T-cell (primary cell): ENCODE results near the gene SPCS1. TPM values are rescaled to one million over a fixed set of nuclear protein-coding genes. Genes with fewer than 3 reads are reported as not detected.
"Not testable (repeated sequence)": the region's sequence is repeated elsewhere in the genome, so short reads cannot be mapped to it uniquely, and the experiment has no call there.

Experiments used
- ATAC-seq, 4 experiments: fragments of 200-7000 bp in 3 of 4; fragments of 150-1000 bp in 1 of 4; cut with Tn5 transposase; replicated peaks in 1 of 4; 1 replicate in 3 of 4; 2 replicates in 1 of 4; pipeline ENCODE4 v1.10.0; 2021; ENCODE audit warnings: moderate library complexity in 3 of 4, mild to moderate bottlenecking in 2 of 4, moderate number of reproducible peaks in 1 of 4
- CTCF ChIA-PET, 2 donors: fragments of 300-600 bp; sonication (Branson Sonifier 250); formaldehyde crosslinking; loops; one replicate each; lab custom pipeline; 2022; ENCODE audit warnings: antibody characterized with exemption in 2 of 2; lab: Charles Lee
- POLR2A ChIA-PET, 2 donors: fragments of 300-600 bp; sonication (Branson Sonifier 250); formaldehyde crosslinking; loops; one replicate each; lab custom pipeline; 2022; ENCODE audit warnings: antibody characterized with exemption in 2 of 2; lab: Charles Lee
- DNase-seq, 35 experiments: peaks; one replicate each; pipeline versions ENCODE4 v3.0.0 to v3.0.0-alpha.2; 2013 to 2023
- H3K27ac ChIP-seq: one replicate; pipeline ENCODE4 v1.5.1; 2013; ENCODE audit warnings: low read length
- H3K27me3 ChIP-seq, 2 experiments: replicated peaks in 1 of 2; 1 replicate in 1 of 2; 2 replicates in 1 of 2; pipeline versions ENCODE4 v1.6.1 to v1.7.0; 2013; ENCODE audit warnings: low read length in 1 of 2, mixed read lengths in 1 of 2; ENCODE audit not compliant: control insufficient read depth in 2 of 2, insufficient read depth in 2 of 2; ENCODE audit errors: extremely low read depth in 1 of 2
- H3K36me3 ChIP-seq, 2 donors: 1 replicate in 1 of 2; 2 replicates in 1 of 2; pipeline versions ENCODE4 v1.6.1 to v1.7.0; 2013; ENCODE audit warnings: low read length in 1 of 2; ENCODE audit not compliant: control insufficient read depth in 2 of 2, insufficient read depth in 1 of 2; ENCODE audit errors: extremely low read depth in 1 of 2
- H3K4me1 ChIP-seq, 2 experiments: 1 replicate in 1 of 2; 2 replicates in 1 of 2; pipeline versions ENCODE4 v1.6.1 to v1.7.0; 2013; ENCODE audit warnings: low read length in 2 of 2, mixed read lengths in 1 of 2; ENCODE audit not compliant: insufficient read depth in 2 of 2, control insufficient read depth in 1 of 2; ENCODE audit errors: extremely low read depth in 1 of 2
- H3K4me3 ChIP-seq, 2 donors: 1 replicate in 1 of 2; 2 replicates in 1 of 2; pipeline versions ENCODE4 v1.5.1 to v1.7.0; 2013; ENCODE audit warnings: mild to moderate bottlenecking in 2 of 2, low read length in 1 of 2, moderate library complexity in 1 of 2; ENCODE audit not compliant: control insufficient read depth in 1 of 2; ENCODE audit errors: extremely low read depth in 1 of 2
- H3K9me3 ChIP-seq: 2 replicates; pipeline ENCODE4 v1.7.0; 2013
- H3K27ac Mint-ChIP-seq, 2 donors: one replicate each; pipeline ENCODE4 v1.8.0; 2020 to 2021; ENCODE audit warnings: mild to moderate bottlenecking in 2 of 2, mixed read lengths in 2 of 2
- H3K27me3 Mint-ChIP-seq, 2 donors: one replicate each; pipeline ENCODE4 v1.8.0; 2021 to 2022; ENCODE audit warnings: mixed read lengths in 2 of 2
- H3K36me3 Mint-ChIP-seq: one replicate; pipeline ENCODE4 v1.8.0; 2021; ENCODE audit warnings: mixed read lengths
- H3K4me1 Mint-ChIP-seq, 3 donors: one replicate each; pipeline ENCODE4 v1.8.0; 2020 to 2022; ENCODE audit warnings: mixed read lengths in 3 of 3, mild to moderate bottlenecking in 1 of 3
- H3K4me3 Mint-ChIP-seq, 3 donors: one replicate each; pipeline ENCODE4 v1.8.0; 2020 to 2022; ENCODE audit warnings: mild to moderate bottlenecking in 3 of 3, mixed read lengths in 3 of 3, moderate library complexity in 3 of 3
- H3K9me3 Mint-ChIP-seq, 3 donors: one replicate each; pipeline ENCODE4 v1.8.0; 2020 to 2022; ENCODE audit warnings: mixed read lengths in 3 of 3
- WGBS: methylation state at CpG from one replicate; pipeline ENCODE4 v1.1.5; 2013; ENCODE audit warnings: missing lambda C conversion rate; ENCODE audit not compliant: insufficient coverage; 5-methylcytosine and 5-hydroxymethylcytosine counted together
- total RNA-seq, 35 experiments: library from RNA in 6 of 35; stranded (reverse) in 6 of 35; fragments of 120-200 nt in 1 of 35; gene quantifications; one replicate each; pipeline versions ENCODE4 v1.2.1 to v1.2.4 and lab custom pipeline; 2013 to 2026

Gene SPCS1
- total RNA-seq, 5 donors from 2014 or later (not counting 1 experiment from before 2014, with no cell fraction given), result 61.8 to 85.8 (median 81.3) TPM

DNA sequence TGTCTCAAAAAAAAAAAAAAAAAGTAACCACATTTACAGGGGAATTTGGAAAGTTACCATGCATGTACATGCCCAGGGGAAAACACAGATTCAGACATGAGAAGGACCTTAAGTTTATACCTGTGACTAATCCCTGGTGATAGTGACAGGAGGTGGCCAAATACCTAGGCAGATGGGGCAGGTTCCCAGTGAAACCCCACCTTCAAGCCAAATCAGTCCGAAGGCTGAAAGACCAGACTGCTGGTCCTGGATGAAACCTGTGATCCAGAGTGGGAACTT, 15.8 kb downstream of the SPCS1 start:
- Histone ChIP-seq H3K27me3 (no peaks in the 10 kb centered on the region), H3K36me3 (peaks cover 0 to 3% of the 10 kb centered on the region in 2 donors), H3K4me1 (peaks cover 12 to 19% of the 10 kb centered on the region in 2 experiments), H3K27ac (peak overlapping the region; percentile 53), H3K4me3 (no peak overlapping the region), H3K9me3 (no peaks in the 10 kb centered on the region)
- ATAC-seq, result no peak
- peaks cover 6% of the 10 kb centered on the region for H3K36me3 Mint-ChIP-seq
- peak overlapping the region in 1 of 3 donors; percentile 37 for H3K4me3 Mint-ChIP-seq
- peak overlapping the region; percentile 78 to 94 for H3K27ac Mint-ChIP-seq
- ChIA-PET CTCF (no interaction called here), POLR2A (no interaction called here)
- no peaks in the 10 kb centered on the region for H3K27me3 Mint-ChIP-seq
- H3K4me1 Mint-ChIP-seq, result peaks cover 29 to 30% (median 29%) of the 10 kb centered on the region in 3 donors
- H3K9me3 Mint-ChIP-seq, result peaks cover 0 to 3% (median 0%) of the 10 kb centered on the region in 3 donors
- 82% methylated on average over 1 of the region's 1 CpG for WGBS
- DNase-seq, result no peak

DNA sequence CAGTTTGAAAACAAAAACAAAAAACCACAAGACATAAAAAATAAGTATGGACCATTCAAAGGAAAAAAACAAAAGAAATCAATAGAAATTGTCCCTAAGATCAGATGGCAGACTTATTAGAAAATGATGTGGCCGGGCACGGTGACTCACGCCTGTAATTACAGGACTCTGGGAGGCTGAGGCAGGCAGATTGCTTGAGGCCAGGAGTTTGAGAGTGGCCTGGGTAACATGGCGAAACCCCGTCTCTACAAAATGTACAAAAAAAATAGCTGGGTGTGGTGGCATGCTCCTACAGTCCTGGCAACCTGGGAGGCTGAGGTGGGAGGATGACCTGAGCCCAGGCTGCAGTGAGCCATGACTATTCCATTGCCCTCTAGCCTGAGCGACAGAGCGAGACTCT, 16.6 kb downstream of the SPCS1 start:
- Mint-ChIP-seq H3K4me3 (no peak overlapping the region), H3K4me1 (peaks cover 29% of the 10 kb centered on the region in 3 donors), H3K9me3 (peaks cover 0 to 3% (median 0%) of the 10 kb centered on the region in 3 donors), H3K36me3 (peaks cover 7% of the 10 kb centered on the region), H3K27ac (peak overlapping the region; percentile 78 to 94), H3K27me3 (no peaks in the 10 kb centered on the region)
- H3K27ac ChIP-seq, result no peak overlapping the region
- ChIA-PET CTCF (no interaction called here), POLR2A (no interaction called here)
- ATAC-seq, result no peak
- no peaks in the 10 kb centered on the region for H3K27me3 ChIP-seq
- DNase-seq, result no peak
- H3K36me3 ChIP-seq, result peaks cover 0 to 3% of the 10 kb centered on the region in 2 donors
- H3K4me1 ChIP-seq, result peaks cover 12 to 19% of the 10 kb centered on the region in 2 experiments
- WGBS, result 100% methylated on average over 4 of the region's 7 CpGs
- no peaks in the 10 kb centered on the region for H3K9me3 ChIP-seq
- H3K4me3 ChIP-seq, result no peak overlapping the region

DNA sequence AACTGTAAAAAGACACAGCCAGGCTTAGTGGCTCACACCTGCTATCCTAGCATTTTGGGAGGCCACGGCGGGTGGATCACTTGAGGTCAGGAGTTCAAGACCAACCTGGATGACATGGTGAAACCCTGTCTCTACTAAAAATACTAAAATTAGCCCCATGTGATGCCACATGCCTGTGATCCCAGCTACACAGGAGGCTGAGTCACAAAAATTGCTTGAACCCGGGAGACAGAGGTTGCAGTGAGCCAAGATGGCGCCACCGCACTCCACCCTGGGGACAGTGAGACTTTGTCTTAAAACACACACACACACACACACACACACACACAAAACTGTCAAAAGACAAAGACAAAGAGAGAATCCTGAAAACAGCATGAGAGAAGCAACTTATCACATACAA, 18.0 kb downstream of the SPCS1 start:
- no peak for ATAC-seq
- CTCF ChIA-PET, result no interaction called here

GRCh38 chr3:52724511-52724910, 18.6 kb downstream of the SPCS1 start:
- Mint-ChIP-seq H3K27ac (peak overlapping the region in 1 of 2 donors; percentile 28), H3K4me3 (no peak overlapping the region), H3K36me3 (peaks cover 17% of the 10 kb centered on the region), H3K27me3 (no peaks in the 10 kb centered on the region), H3K4me1 (peaks cover 27 to 29% (median 28%) of the 10 kb centered on the region in 3 donors), H3K9me3 (peaks cover 0 to 7% (median 7%) of the 10 kb centered on the region in 3 donors)
- POLR2A ChIA-PET, result interaction anchor here in 1 of 2 donors (0.6 kb wide), 1 partner anchor 73 kb away, joined by 3 read pairs; no protein-coding TSS in a partner anchor
- Histone ChIP-seq H3K27me3 (no peaks in the 10 kb centered on the region), H3K4me1 (peaks cover 12 to 19% of the 10 kb centered on the region in 2 experiments), H3K36me3 (no peaks in the 10 kb centered on the region), H3K4me3 (no peak overlapping the region), H3K9me3 (no peaks in the 10 kb centered on the region), H3K27ac (no peak overlapping the region)
- no peak for ATAC-seq
- DNase-seq, result no peak
- CTCF ChIA-PET, result no interaction called here
- no CpG with 5 or more reads among the region's 1 CpG for WGBS

More for the DNA sequence above, 18.0 kb downstream of the SPCS1 start:
- Histone ChIP-seq H3K36me3 (peaks cover 0 to 2% of the 10 kb centered on the region in 2 donors), H3K4me1 (peaks cover 12 to 19% of the 10 kb centered on the region in 2 experiments), H3K4me3 (no peak overlapping the region), H3K27ac (no peak overlapping the region), H3K27me3 (no peaks in the 10 kb centered on the region), H3K9me3 (no peaks in the 10 kb centered on the region)
- H3K27me3 Mint-ChIP-seq, result no peaks in the 10 kb centered on the region
- no peak overlapping the region for H3K4me3 Mint-ChIP-seq
- POLR2A ChIA-PET, result no interaction called here
- H3K9me3 Mint-ChIP-seq, result peaks cover 0 to 5% (median 4%) of the 10 kb centered on the region in 3 donors
- DNase-seq, result no peak
- no peak overlapping the region for H3K27ac Mint-ChIP-seq
- WGBS, result no CpG with 5 or more reads among the region's 5 CpGs
- H3K4me1 Mint-ChIP-seq, result peaks cover 28 to 29% (median 29%) of the 10 kb centered on the region in 3 donors
- peaks cover 17% of the 10 kb centered on the region for H3K36me3 Mint-ChIP-seq

DNA sequence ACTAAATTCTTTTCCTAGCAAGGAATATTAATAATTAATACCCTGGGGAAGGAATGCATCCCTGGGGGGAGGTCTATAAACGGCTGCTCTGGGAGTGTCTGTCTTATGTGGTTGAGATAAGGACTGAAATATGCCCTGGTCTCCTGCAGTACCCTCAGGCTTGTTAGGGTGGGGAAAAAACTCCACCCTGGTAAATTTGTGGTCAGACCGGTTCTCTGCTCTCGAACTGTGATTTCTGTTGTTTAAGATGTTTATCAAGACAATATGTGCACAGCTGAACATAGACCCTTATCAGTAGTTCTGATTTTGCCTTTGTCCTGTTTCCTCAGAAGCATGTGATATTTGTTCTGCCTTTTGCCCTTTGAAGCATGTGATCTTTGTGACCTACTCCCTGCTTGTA, 22.8 kb downstream of the SPCS1 start:
- H3K27ac Mint-ChIP-seq, DNase-seq, H3K4me3 ChIP-seq, H3K27me3 ChIP-seq, ATAC-seq, H3K9me3 ChIP-seq, CTCF ChIA-PET, POLR2A ChIA-PET, H3K4me1 Mint-ChIP-seq, H3K27me3 Mint-ChIP-seq, H3K27ac ChIP-seq, H3K4me3 Mint-ChIP-seq, H3K4me1 ChIP-seq: not testable (repeated sequence)
- no CpG with 5 or more reads among the region's 3 CpGs for WGBS
- peaks cover 0 to 22% (median 14%) of the 10 kb centered on the region in 3 donors for H3K9me3 Mint-ChIP-seq
- H3K36me3 ChIP-seq, result peaks cover 5 to 22% of the 10 kb centered on the region in 2 donors
- peaks cover 51% of the 10 kb centered on the region for H3K36me3 Mint-ChIP-seq

- H3K4me1 ChIP-seq, result no peaks in the 10 kb centered on the region
- Mint-ChIP-seq H3K27me3 (no peaks in the 10 kb centered on the region), H3K4me1 (peaks cover 6 to 8% (median 7%) of the 10 kb centered on the region in 3 donors), H3K36me3 (peaks cover 64% of the 10 kb centered on the region), H3K4me3 (no peak overlapping the region), H3K9me3 (peaks cover 0 to 22% (median 14%) of the 10 kb centered on the region in 3 donors), H3K27ac (peak overlapping the region; percentile 1 to 41)
- CTCF ChIA-PET, result no interaction called here
- peaks cover 6% of the 10 kb centered on the region for H3K9me3 ChIP-seq
- H3K27ac ChIP-seq, result no peak overlapping the region
- ATAC-seq (no peak), DNase-seq (no peak)
- peaks cover 5 to 32% of the 10 kb centered on the region in 2 donors for H3K36me3 ChIP-seq
- POLR2A ChIA-PET, result no interaction called here
- no peak overlapping the region for H3K4me3 ChIP-seq
- H3K27me3 ChIP-seq, result no peaks in the 10 kb centered on the region
These were observed 24.8 kb downstream of the SPCS1 start for GRCh38 chr3:52730681-52731080.

DNA sequence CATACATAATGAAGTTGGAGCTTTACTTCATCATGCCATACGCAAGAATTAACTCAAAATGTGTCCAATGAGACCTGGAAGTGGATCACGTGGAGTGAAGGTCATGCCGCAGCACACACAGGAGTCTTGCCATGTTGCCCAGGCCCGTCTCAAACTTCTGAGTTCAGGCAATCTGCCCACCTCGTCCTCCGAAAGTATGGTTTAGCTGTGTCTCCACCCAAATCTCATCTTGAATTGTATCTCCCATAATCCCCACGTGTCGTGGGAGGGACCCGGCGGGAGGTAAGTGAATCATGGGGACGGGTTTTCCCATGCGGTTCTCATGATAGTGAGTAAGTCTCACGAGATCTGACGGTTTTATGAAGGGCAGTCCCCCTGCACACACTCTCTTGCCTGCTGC, 25.7 kb downstream of the SPCS1 start:
- H3K27ac Mint-ChIP-seq, result no peak overlapping the region
- Histone ChIP-seq H3K27me3 (no peaks in the 10 kb centered on the region), H3K4me1 (no peaks in the 10 kb centered on the region), H3K27ac (no peak overlapping the region), H3K4me3 (no peak overlapping the region), H3K36me3 (peaks cover 5 to 36% of the 10 kb centered on the region in 2 donors), H3K9me3 (peaks cover 6% of the 10 kb centered on the region)
- H3K4me3 Mint-ChIP-seq, result no peak overlapping the region
- DNase-seq (no peak), ATAC-seq (no peak)
- peaks cover 6 to 8% (median 7%) of the 10 kb centered on the region in 3 donors for H3K4me1 Mint-ChIP-seq
- H3K36me3 Mint-ChIP-seq, result peaks cover 68% of the 10 kb centered on the region
- H3K9me3 Mint-ChIP-seq, result peaks cover 0 to 22% (median 14%) of the 10 kb centered on the region in 3 donors
- 90% methylated on average over 10 of the region's 14 CpGs for WGBS
- CTCF ChIA-PET, result no interaction called here
- POLR2A ChIA-PET, result no interaction called here
- H3K27me3 Mint-ChIP-seq, result no peaks in the 10 kb centered on the region
